Kidney epithelial cell (primary cell): ENCODE measurements around the gene NDUFB8. TPM values are rescaled to one million over a fixed set of nuclear protein-coding genes. Genes with fewer than 3 reads are reported as not detected.
A peak's percentile ranks its signal among the peaks of the same experiment; 100 is the strongest.

Experiments
- DNase-seq: peaks from one replicate; pipeline ENCODE4 v3.0.0-alpha.2; 2010; ENCODE audit warnings: low read depth
- H3K27me3 ChIP-seq: 2 replicates; pipeline ENCODE4 v1.6.0; 2011; ENCODE audit warnings: low read length; ENCODE audit not compliant: control insufficient read depth, insufficient read depth
- H3K36me3 ChIP-seq: 2 replicates; pipeline ENCODE4 v1.5.1; 2011; ENCODE audit warnings: low read length; ENCODE audit not compliant: control insufficient read depth, insufficient read depth
- H3K4me3 ChIP-seq: 2 replicates; pipeline ENCODE4 v1.5.1; 2011; ENCODE audit warnings: low read depth, mild to moderate bottlenecking, control low read depth, low read length
- CTCF ChIP-seq: IDR thresholded peaks from 2 replicates; pipeline ENCODE4 v1.5.1; 2011; ENCODE audit warnings: mild to moderate bottlenecking, moderate library complexity, low read length, control low read depth, inconsistent platforms; ENCODE audit not compliant: insufficient read depth, poor library complexity, severe bottlenecking
- total RNA-seq: library from RNA; depleted of rRNA; stranded (reverse); fragments of >200 nt; gene quantifications from 2 replicates; pipeline ENCODE4 v1.2.3, GENCODE V29; 2015

The NDUFB8 gene
- total RNA-seq, 1 donor from 2014 or later = 183 TPM

- peaks cover 58% of the 10 kb centered on the region for H3K27me3 ChIP-seq
- DNase-seq = no peak
- H3K4me3 ChIP-seq = no peak overlapping the region
- H3K36me3 ChIP-seq = no peaks in the 10 kb centered on the region
- no peak for TF ChIP-seq CTCF
Observed at GRCh38 chr10:100565206-100565985, 35.7 kb upstream of the NDUFB8 start.

GRCh38 chr10:100562008-100562672 lies 32.5 kb upstream of the NDUFB8 start:
- Histone ChIP-seq H3K4me3 (no peak overlapping the region), H3K27me3 (peaks cover 34% of the 10 kb centered on the region)
- peak; percentile 100 for TF ChIP-seq CTCF

GRCh38 chr10:100561005-100561404 lies 31.3 kb upstream of the NDUFB8 start:
- H3K36me3 ChIP-seq = no peaks in the 10 kb centered on the region
- no peak overlapping the region for H3K4me3 ChIP-seq
- no peak for DNase-seq
- H3K27me3 ChIP-seq = peaks cover 25% of the 10 kb centered on the region
- no peak for TF ChIP-seq CTCF

More at GRCh38 chr10:100562008-100562672, 32.5 kb upstream of the NDUFB8 start:
- H3K36me3 ChIP-seq = no peaks in the 10 kb centered on the region
- peak; percentile 32 for DNase-seq

- Histone ChIP-seq H3K27me3 (peaks cover 21% of the 10 kb centered on the region), H3K4me3 (no peak overlapping the region), H3K36me3 (no peaks in the 10 kb centered on the region)
- TF ChIP-seq CTCF = no peak
- DNase-seq = no peak
Observed at GRCh38 chr10:100560248-100560647, 30.6 kb upstream of the NDUFB8 start.

GRCh38 chr10:100554902-100555301 lies 25.2 kb upstream of the NDUFB8 start:
- no peaks in the 10 kb centered on the region for H3K27me3 ChIP-seq
- no peaks in the 10 kb centered on the region for H3K36me3 ChIP-seq
- peak; percentile 51 for DNase-seq
- TF ChIP-seq CTCF = no peak
- H3K4me3 ChIP-seq = no peak overlapping the region

GRCh38 chr10:100553929-100554328 lies 24.3 kb upstream of the NDUFB8 start:
- no peak for TF ChIP-seq CTCF
- no peak for DNase-seq
- no peaks in the 10 kb centered on the region for H3K36me3 ChIP-seq
- no peaks in the 10 kb centered on the region for H3K27me3 ChIP-seq
- no peak overlapping the region for H3K4me3 ChIP-seq
